ENCODE data around the gene RPS15. TPM values are rescaled to one million over a fixed set of nuclear protein-coding genes. Genes with fewer than 3 reads are reported as not detected.

Gene RPS15
- total and polyA plus RNA-seq, 2 of the 13 experiments (the other 11 are each of a cell fraction or from before 2014, with no cell fraction given) = 695 to 1,411 TPM

GRCh38 chr19:1400281-1401137, 37.7 kb upstream of the RPS15 start (continued):
- TF ChIP-seq ZNF609 (CRISPR knock-in tag; IDR thresholded peaks at IDR 0.05; ENCODE audit: borderline replicate concordance) (peak; percentile 1), BCL6 (CRISPR knock-in tag; IDR thresholded peaks at IDR 0.05) (peak; percentile 57; the same call in 1 of the 2 replicates), ARHGAP35 (CRISPR knock-in tag; IDR thresholded peaks at IDR 0.05; ENCODE audit: borderline replicate concordance) (no peak; the same call in 1 of the 2 replicates), ZNF207 (IDR thresholded peaks at IDR 0.05; ENCODE audit: borderline replicate concordance) (no peak), SRSF4 (IDR thresholded peaks at IDR 0.05; ENCODE audit: low read depth, low read length, poor library complexity, severe bottlenecking) (no peak), ZNF296 (CRISPR knock-in tag; conservative IDR thresholded peaks at IDR 0.05) (peak; percentile 90), RFX5 (IDR thresholded peaks at IDR 0.05; ENCODE audit: low read depth, low read length) (no peak), ZNF451 (CRISPR knock-in tag; IDR thresholded peaks at IDR 0.05) (peak; percentile 74; the same call in 1 of the 2 replicates), KLF9 (CRISPR knock-in tag; IDR thresholded peaks at IDR 0.05; ENCODE audit: low read depth) (no peak), FOXM1 (CRISPR knock-in tag; IDR thresholded peaks at IDR 0.05) (no peak), HOXD1 (CRISPR knock-in tag; IDR thresholded peaks at IDR 0.05) (0 out of 2 replicates have a peak, but pooled peaks have one; percentile 13), ZNF407 (CRISPR knock-in tag; IDR thresholded peaks at IDR 0.05; ENCODE audit: not compliant biosample characterization) (peak; percentile 10), ZNF549 (CRISPR knock-in tag; IDR thresholded peaks at IDR 0.05) (no peak)
- TF ChIP-seq, protein P1, sequence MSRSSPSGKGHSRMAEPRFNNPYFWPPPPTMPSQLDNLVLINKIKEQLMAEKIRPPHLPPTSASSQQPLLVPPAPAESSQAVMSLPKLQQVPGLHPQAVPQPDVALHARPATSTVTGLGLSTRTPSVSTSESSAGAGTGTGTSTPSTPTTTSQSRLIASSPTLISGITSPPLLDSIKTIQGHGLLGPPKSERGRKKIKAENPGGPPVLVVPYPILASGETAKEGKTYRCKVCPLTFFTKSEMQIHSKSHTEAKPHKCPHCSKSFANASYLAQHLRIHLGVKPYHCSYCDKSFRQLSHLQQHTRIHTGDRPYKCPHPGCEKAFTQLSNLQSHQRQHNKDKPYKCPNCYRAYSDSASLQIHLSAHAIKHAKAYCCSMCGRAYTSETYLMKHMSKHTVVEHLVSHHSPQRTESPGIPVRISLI (CRISPR knock-in tag; IDR thresholded peaks at IDR 0.05; ENCODE audit: borderline replicate concordance) = 0 out of 2 replicates have a peak, but pooled peaks have one; percentile 21
